Heart left ventricle (tissue), 16 donors: ENCODE results near the gene INPP5D. TPM values are rescaled to one million over a fixed set of nuclear protein-coding genes. Genes with fewer than 3 reads are reported as not detected.

Experiments
- ATAC-seq, 4 donors: fragments of 200-7000 bp; cut with Tn5 transposase; one replicate each; pipeline ENCODE4 v1.9.1; 2020 to 2022; ENCODE audit warnings: moderate library complexity in 4 of 4, mild to moderate bottlenecking in 3 of 4, moderate number of reproducible peaks in 1 of 4
- DNase-seq, 5 donors: peaks; one replicate each; pipeline ENCODE4 v3.0.0-alpha.2; 2020
- H3K27ac ChIP-seq, 12 donors: fragments of 200-600 bp; sonication (generic) in 4 of 12; one replicate each; pipeline versions ENCODE4 v1.5.0 to v1.8.0; 2016 to 2022; ENCODE audit warnings: mild to moderate bottlenecking in 2 of 12
- H3K27me3 ChIP-seq, 9 donors: fragments of 200-600 bp; sonication (generic) in 2 of 9; one replicate each; pipeline versions ENCODE4 v1.5.1 to v1.8.0; 2016 to 2022; ENCODE audit warnings: mild to moderate bottlenecking in 3 of 9
- H3K36me3 ChIP-seq, 9 donors: fragments of 200-600 bp; sonication (generic) in 2 of 9; one replicate each; pipeline versions ENCODE4 v1.5.0 to v1.8.0; 2018 to 2022; ENCODE audit warnings: mild to moderate bottlenecking in 2 of 9
- H3K4me1 ChIP-seq, 12 donors: fragments of 200-600 bp; sonication (generic) in 4 of 12; one replicate each; pipeline versions ENCODE4 v1.5.0 to v1.8.0; 2016 to 2022; ENCODE audit warnings: mild to moderate bottlenecking in 3 of 12
- H3K4me3 ChIP-seq, 12 donors: fragments of 200-600 bp; sonication (generic) in 4 of 12; one replicate each; pipeline versions ENCODE4 v1.5.0 to v1.8.0; 2017 to 2022; ENCODE audit warnings: mild to moderate bottlenecking in 9 of 12, moderate library complexity in 4 of 12
- H3K9me3 ChIP-seq, 12 donors: fragments of 200-600 bp; sonication (generic) in 4 of 12; one replicate each; pipeline versions ENCODE4 v1.5.0 to v1.8.0; 2016 to 2022; ENCODE audit warnings: mild to moderate bottlenecking in 1 of 12
- CTCF ChIP-seq, 12 donors: fragments of 200-600 bp; sonication (generic) in 4 of 12; IDR thresholded peaks; one replicate each; pipeline versions ENCODE4 v1.5.0 to v1.8.0; 2018 to 2022; ENCODE audit warnings: antibody characterized with exemption in 12 of 12, mild to moderate bottlenecking in 5 of 12
- POLR2A ChIP-seq, 2 donors: fragments of 450-650 bp; IDR thresholded peaks; one replicate each; pipeline ENCODE4 v1.6.1; 2017; ENCODE audit warnings: antibody characterized with exemption in 2 of 2, mild to moderate bottlenecking in 2 of 2, moderate library complexity in 2 of 2
- WGBS, 4 donors: extraction: QIAGEN DNeasy Blood & Tissue Kit in 2 of 4; methylation state at CpG; one replicate each; pipeline versions ENCODE4 v1.1.5 to v1.1.7; 2013 to 2018; 5-methylcytosine and 5-hydroxymethylcytosine counted together
- intact Hi-C, 10 donors: fragments of 100-400 bp; cut with DNase I; formaldehyde crosslinking; loops; one replicate each; pipeline versions ENCODE4 v1.11.1 to v1.14.2; 2022
- polyA plus RNA-seq, 2 donors: library from polyadenylated mRNA; stranded (reverse); fragments of 200-250 nt; gene quantifications; one replicate each; pipeline ENCODE4 v1.2.3, GENCODE V29; 2013
- total RNA-seq, 9 donors: library from RNA; depleted of rRNA in 2 of 9; stranded (reverse); fragments of >200 nt in 2 of 9; fragmentation: NEBNext Ultra II Directional in 3 of 9; extraction: Animal tissue kit (Norgen Biotek cat#: 25700) in 3 of 9; gene quantifications; one replicate each; pipeline versions ENCODE4 v1.1.0 to v1.2.4, GENCODE V29; 2016 to 2023
- donor health status: ischemic (EF 13 %, LVEDD 7.1; RV severe dilation, severe dysfunction).
- donor health status: healthy with polysubstance abuse.
- donor health status: DM: no; HTN: yes; CAD: no.
- donor health status: DM: no; HTN: no; CAD: no.
- donor health status: ischemic (EF 25% LVEDD 6.9; RV normal size, moderate dysfunction).
- donor health status: ischemic (EF 25% LVEDD 5.7; RV mildly dilated, moderate dysfunction).
- donor health status: healthy.
- donor health status: DM: yes; HTN: yes; CAD: no.
- donor health status: ischemic (EF 35%, LVEDD 5.7; RV mildly dilated, moderate dysfunction).
- donor health status: nonischemic (EF 11% LVEDD 7.7; RV severe dilation, severe dysfunction).
- donor health status: DM: yes; HTN: yes; CAD: no.
- donor health status: PGD.
- donor health status: ischemic (EF 29% LVEDD 5.4; RV normal size, mild dysfunction).
- donor health status: nonischemic (EF 23%, LVEDD 6.1; RV moderate dilation, normal function).

Gene INPP5D
- total and polyA plus RNA-seq, 11 donors: 2.8 to 29.1 (median 4.9) TPM

- 94 to 99% (median 97%) methylated on average over 7 of the region's 7 CpGs for WGBS, 4 donors
Measured at GRCh38 chr2:233173115-233173514, 113.0 kb downstream of the INPP5D start.

GRCh38 chr2:233174137-233174536 is 114.0 kb downstream of the INPP5D start:
- intact Hi-C loops: no loop called here
- peak in 2 of 4 donors; percentile 51 to 68 for ATAC-seq
- H3K4me1 ChIP-seq: no peaks in the 10 kb centered on the region

More at GRCh38 chr2:233173115-233173514, 113.0 kb downstream of the INPP5D start:
- Histone ChIP-seq H3K36me3 (peaks cover 0 to 92% (median 16%) of the 10 kb centered on the region in 9 donors), H3K27me3 (no peaks in the 10 kb centered on the region), H3K9me3 (no peaks in the 10 kb centered on the region), H3K27ac (no peak overlapping the region), H3K4me3 (no peak overlapping the region), H3K4me1 (no peaks in the 10 kb centered on the region)
- no peak for DNase-seq
- no peak for ATAC-seq
- intact Hi-C loops: no loop called here
- TF ChIP-seq POLR2A (IDR thresholded peaks at IDR 0.05): no peak

DNA sequence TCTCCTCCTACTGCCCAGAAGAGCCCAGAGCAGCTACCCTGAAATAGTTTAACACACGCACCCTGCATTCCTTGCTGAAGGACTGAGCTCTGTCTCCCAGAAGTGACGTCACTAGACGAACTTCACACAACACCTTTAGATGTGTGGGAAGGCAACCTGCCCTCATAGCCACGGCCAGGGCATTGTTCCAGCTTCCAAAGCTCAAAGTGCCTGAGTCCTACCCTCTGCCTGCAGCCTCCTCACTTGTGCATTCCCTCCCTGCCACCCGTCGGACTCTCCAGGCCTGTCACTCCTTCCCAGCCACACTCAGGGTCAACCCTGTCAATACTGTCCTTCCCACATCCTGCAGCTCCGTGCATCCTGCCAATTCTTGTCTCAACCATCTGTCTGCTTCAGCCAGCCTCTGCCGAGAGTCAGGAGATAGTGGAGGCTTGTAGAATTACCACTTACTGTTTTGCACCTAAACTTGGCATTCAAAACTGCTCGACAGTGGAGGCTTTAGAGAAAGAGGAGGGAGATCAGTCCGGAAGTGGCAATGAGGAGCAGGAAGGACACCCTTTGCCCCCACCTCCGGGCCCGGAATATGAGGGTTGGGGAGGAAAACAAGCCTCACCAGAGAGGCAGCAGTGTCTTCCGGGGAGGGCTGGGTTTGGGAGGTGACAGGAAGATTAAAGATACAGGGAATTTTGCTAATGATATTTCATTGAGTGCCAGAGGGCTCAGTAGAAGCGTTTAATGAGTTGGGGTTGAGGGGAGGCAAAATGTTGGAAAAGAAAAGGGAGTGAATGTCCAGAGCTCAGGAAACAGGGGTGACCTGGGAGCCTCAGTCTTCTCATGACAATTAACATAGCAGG is 119.1 kb downstream of the INPP5D start:
- peak in 1 of 5 donors; percentile 36 for DNase-seq
- 55 to 66% (median 59%) methylated on average over 14 of the region's 14 CpGs for WGBS, 4 donors
- peak in 3 of 4 donors; percentile 43 to 81 (median 72) for ATAC-seq

More at GRCh38 chr2:233174137-233174536, 114.0 kb downstream of the INPP5D start:
- H3K4me3 ChIP-seq: no peak overlapping the region
- H3K27ac ChIP-seq: no peak overlapping the region
- TF ChIP-seq POLR2A (IDR thresholded peaks at IDR 0.05) (no peak), CTCF (IDR thresholded peaks at IDR 0.05) (no peak)
- H3K27me3 ChIP-seq: no peaks in the 10 kb centered on the region
- WGBS, 4 donors: 26 to 50% (median 32%) methylated on average over 7 of the region's 7 CpGs
- peaks cover 0 to 92% (median 16%) of the 10 kb centered on the region in 9 donors for H3K36me3 ChIP-seq
- no peak for DNase-seq
- H3K9me3 ChIP-seq: no peaks in the 10 kb centered on the region

GRCh38 chr2:233179848-233180366 is 119.8 kb downstream of the INPP5D start:
- ATAC-seq (peak in 1 of 4 donors; percentile 23), DNase-seq (no peak)
- Histone ChIP-seq H3K4me3 (no peak overlapping the region), H3K36me3 (peaks cover 0 to 87% (median 11%) of the 10 kb centered on the region in 9 donors), H3K27me3 (no peaks in the 10 kb centered on the region), H3K4me1 (no peaks in the 10 kb centered on the region), H3K9me3 (peaks cover 0 to 10% (median 0%) of the 10 kb centered on the region in 12 donors), H3K27ac (no peak overlapping the region)
- intact Hi-C loops: no loop called here
- TF ChIP-seq CTCF (IDR thresholded peaks at IDR 0.05): no peak
- TF ChIP-seq POLR2A (IDR thresholded peaks at IDR 0.05): no peak
- 90 to 96% (median 93%) methylated on average over 5 of the region's 5 CpGs for WGBS, 4 donors

More for the DNA sequence above, 119.1 kb downstream of the INPP5D start:
- TF ChIP-seq POLR2A (IDR thresholded peaks at IDR 0.05): no peak
- TF ChIP-seq CTCF (IDR thresholded peaks at IDR 0.05): no peak
- Histone ChIP-seq H3K27ac (no peak overlapping the region), H3K4me1 (no peaks in the 10 kb centered on the region), H3K36me3 (peaks cover 0 to 87% (median 7%) of the 10 kb centered on the region in 9 donors), H3K4me3 (no peak overlapping the region), H3K27me3 (no peaks in the 10 kb centered on the region), H3K9me3 (peaks cover 0 to 10% (median 0%) of the 10 kb centered on the region in 12 donors)
- intact Hi-C loops: no loop called here
